ENCODE data around the gene APH1A.
A peak's percentile ranks its signal among the peaks of the same experiment; 100 is the strongest.
"Not testable (repeated sequence)": the region's sequence is repeated elsewhere in the genome, so short reads cannot be mapped to it uniquely, and the experiment has no call there.

Gene APH1A

DNA sequence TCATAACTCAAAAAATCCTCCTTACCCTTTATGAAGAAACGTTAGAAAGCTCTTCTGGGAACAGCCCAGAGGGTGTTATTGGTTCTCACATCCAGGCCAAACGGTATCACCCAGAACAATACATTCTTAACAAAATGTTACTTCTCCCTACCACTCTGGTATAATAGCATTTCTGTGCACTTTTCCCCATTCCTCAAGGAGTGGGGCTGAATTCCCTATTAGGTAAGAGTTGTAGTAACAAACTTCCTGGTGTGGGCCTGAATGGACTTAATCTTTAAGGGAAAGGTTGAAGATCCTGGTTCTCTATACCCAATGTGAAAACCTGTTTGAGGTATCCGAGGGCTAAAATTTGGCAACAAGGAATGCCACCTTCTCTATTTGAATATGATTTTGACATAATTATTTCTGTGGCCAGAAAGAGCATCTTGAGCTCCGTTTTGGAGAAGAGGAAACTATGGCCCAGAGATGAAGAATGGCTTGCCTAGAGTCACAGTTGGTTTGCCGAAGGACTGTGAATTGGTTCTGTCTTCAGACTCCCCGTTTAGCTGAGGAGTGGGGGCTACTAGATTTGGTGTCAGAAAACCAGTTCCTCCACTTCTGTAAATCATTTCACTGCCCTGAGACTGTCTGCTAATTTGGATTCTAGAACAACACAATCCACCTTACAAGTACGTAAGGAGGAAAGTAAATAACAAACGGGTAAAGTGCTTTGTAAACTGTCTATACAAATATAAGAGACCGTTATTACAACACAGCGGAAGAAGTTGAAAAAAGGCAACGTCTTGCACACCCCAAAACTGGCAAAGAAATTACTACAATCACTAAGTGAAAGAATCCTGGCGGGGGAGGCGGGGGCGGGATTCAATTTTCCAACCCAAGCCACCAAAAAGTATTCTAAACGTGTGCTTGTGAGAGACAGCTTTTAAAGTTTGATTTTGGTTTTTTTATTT is 35.2 kb downstream of the APH1A start:
- DNase-seq = peak; percentile 83

DNA sequence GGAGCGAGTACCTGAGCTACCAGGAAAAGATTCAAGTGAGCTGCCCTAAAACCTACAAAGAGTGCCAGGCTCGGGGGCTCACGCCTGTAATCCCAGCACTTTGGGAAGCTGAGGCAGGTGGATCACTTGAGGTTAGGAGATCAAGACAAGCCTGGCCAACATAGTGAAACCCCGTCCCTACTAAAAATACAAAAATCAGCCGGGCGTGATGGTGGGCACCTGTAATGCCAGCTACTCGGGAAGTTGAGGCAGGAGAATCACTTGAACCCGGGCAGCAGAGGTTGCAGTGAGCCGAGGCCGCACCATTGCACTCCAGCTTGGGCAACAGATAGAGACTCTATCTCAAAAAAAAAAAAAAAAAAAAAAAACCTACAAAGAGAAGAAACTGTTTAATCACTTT is 35.9 kb downstream of the APH1A start:
- not testable (repeated sequence) for DNase-seq

DNA sequence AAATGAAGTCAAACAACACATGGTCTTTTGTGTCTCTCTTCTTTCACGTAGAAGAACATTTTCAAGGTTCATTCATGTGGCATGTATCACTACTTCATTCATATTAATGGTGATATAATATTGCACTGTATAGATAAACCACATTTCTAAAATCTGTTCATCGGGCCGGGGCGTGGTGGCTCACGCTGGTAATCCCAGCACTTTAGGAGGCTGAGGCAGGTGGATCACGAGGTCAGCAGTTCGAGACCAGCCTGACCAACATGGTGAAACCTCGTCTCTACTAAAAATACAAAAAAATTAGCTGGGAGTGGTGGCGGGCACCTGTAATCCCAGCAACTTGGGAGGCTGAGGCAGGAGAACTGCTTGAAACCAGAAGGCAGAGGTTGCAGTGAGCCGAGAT is 40.6 kb downstream of the APH1A start:
- DNase-seq = not testable (repeated sequence)

DNA sequence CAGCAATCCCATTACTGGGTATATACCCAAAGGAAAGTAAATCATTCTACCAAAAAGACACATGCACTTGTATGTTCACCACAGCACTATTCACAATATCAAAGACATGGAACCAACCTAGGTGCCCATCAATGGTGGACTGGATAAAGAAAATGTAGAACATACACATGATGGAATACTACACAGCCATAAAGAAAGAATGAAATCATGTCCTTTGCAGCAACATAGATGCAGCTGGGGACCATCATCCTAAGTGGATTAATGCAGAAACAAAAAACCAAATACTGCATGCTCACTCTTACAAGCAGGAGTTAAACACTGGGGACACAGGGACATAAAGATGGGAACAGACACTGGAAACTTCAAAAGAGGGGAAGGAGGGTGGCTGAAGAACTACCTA is 41.6 kb downstream of the APH1A start:
- DNase-seq = no peak

DNA sequence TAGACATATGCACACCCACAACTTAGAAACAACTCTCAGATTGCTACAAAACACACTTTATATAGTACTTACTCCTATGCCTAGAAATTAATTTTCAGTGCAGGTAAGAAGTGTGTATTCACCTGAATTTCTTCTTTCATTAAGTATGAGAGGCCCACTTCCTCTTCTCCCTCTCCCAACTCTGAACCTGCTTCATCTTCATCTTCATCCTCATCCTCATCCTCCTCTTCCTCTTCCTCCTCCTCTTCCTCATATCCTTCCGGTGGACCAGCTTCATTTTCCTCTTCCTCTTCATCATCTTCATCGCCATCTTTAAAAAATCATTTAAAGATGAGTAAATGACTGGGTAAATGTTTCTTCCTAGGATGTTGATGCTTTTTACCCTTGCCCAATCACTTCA is 42.3 kb downstream of the APH1A start:
- no peak for DNase-seq

DNA sequence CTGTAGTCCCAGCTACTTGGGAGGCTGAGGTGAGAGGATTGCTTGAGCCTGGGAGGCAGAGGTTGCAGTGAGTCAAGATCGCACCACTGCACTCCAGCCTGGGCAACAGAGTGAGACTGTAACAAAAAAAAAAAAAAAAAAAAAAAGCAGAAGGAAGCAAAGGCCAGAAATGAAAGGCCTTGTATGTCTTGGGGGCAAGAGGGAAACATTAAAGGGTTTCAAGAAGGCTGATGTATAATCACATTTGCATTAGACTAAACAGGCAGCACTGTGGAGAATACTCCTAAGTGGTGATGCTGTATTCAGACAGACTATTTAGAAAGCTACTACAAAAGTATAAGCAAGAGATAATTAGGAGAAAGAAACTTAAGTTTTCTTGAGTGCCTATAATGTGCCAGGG is 43.3 kb downstream of the APH1A start:
- DNase-seq = no peak

DNA sequence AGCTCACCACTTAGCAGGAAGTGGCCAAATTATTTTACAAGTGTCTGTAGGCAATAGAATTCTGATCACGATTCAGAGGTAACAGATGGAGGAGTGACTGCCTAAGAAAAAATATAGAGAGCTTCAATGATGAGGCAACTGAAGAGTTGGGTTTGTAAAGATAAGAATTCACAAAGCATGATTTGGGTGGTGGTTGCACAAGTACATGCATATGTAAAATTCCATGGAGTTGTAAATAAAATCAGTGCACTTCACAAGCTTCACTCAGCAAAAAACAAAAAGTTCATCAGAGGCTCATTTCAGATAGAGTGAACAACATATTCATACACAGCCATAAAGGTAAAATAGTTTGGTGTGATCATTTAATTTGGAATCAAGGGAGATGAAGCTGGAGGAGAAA is 43.8 kb downstream of the APH1A start:
- DNase-seq = no peak

DNA sequence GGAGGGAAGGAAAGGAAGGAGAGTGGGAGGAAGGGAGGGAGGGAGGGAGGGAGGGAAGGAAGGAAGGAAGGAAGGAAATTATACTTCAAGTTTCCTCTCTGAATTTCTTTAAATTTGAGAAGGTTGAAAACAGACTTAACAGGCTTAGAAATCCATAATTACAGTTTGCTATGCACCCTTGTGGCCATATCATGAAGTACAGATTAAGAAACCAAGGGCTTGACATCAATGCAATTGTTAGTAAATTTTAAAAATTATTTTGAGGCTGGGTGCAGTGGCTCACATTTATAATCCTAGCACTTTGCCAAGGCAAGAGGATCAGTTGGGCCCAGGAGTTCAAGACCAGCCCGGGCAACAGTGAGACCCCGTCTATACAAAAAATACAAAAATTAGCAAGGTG is 47.3 kb downstream of the APH1A start:
- no peak for DNase-seq

DNA sequence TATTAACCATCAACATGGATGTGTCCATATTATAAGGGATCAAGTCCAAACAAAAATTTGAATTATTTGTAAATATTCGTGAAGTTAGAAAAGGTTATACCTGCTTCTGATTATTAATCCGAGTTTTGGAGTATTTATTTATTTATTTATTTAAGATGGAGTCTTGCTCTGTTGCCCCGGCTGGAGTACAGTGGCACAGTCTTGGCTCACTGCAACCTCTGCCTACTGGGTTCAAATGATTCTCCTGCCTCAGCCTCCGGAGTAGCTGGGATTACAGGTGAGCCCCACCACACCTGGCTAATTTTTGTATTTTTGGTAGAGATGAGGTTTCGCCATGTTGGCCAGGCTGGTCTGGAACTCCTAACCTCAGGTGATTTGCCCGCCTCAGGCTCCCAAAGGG is 53.0 kb downstream of the APH1A start:
- not testable (repeated sequence) for DNase-seq
